ENCODE measurements around the gene ELF3. TPM values are rescaled to one million over a fixed set of nuclear protein-coding genes. Genes with fewer than 3 reads are reported as not detected.
A peak's percentile ranks its signal among the peaks of the same experiment; 100 is the strongest.

Gene ELF3
- total and polyA plus RNA-seq, 12 donors: 0.06 to 1.4 (median 0.50) TPM; not detected in 3

GRCh38 chr1:202031796-202032195 lies 21.4 kb downstream of the ELF3 start:
- DNase-seq: no peak
- no peak overlapping the region for H3K4me3 ChIP-seq
- intact Hi-C loops (cut with DNase I): no loop called here
- H3K4me1 ChIP-seq (replicated peaks in 1 of 2): no peaks in the 10 kb centered on the region
- no peaks in the 10 kb centered on the region for H3K36me3 ChIP-seq (replicated peaks in 1 of 2)
- H3K27ac ChIP-seq: no peak overlapping the region
- no peaks in the 10 kb centered on the region for H3K9me3 ChIP-seq (replicated peaks in 1 of 3)
- no peaks in the 10 kb centered on the region for H3K27me3 ChIP-seq
- 79 to 92% (median 88%) methylated on average over 4 of the region's 4 CpGs for WGBS, 4 donors
- TF ChIP-seq CTCF (IDR thresholded peaks at IDR 0.05) (no peak), POLR2A (IDR thresholded peaks at IDR 0.05) (no peak)

DNA sequence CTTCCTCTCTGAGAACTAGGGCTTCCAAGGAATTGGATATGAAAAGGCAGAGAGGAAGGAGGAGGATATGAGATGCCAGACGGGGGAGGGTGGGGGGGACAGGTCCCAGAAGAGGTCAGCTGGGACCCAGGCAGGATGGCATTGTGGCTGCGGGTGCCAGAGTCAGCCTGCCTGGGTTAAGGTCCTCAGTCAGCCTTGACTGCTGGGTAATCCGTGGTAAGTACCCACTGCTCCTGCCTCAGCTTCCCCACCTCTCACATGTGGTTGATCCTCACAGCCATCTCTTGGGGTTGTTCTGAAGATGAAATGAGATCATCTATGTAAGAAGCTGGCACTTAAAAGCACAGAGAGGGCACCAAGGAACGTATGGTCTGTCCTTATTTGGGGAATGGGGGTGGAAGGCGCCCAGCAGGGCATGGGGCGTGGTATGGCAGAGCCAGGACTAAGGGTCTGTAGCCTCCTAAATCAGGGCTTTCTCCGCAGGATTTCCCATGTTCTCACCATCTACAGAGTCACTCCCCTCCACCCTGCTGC lies 23.8 kb downstream of the ELF3 start:
- H3K27ac ChIP-seq: no peak overlapping the region
- H3K4me1 ChIP-seq (replicated peaks in 1 of 2): no peaks in the 10 kb centered on the region
- H3K36me3 ChIP-seq (replicated peaks in 1 of 2): no peaks in the 10 kb centered on the region
- no peaks in the 10 kb centered on the region for H3K9me3 ChIP-seq (replicated peaks in 1 of 3)
- TF ChIP-seq CTCF (IDR thresholded peaks at IDR 0.05) (no peak), POLR2A (IDR thresholded peaks at IDR 0.05) (no peak)
- intact Hi-C loops (cut with DNase I): no loop called here
- H3K4me3 ChIP-seq: no peak overlapping the region
- no peaks in the 10 kb centered on the region for H3K27me3 ChIP-seq
- DNase-seq: no peak
- 78 to 86% (median 80%) methylated on average over 7 of the region's 7 CpGs for WGBS, 4 donors

DNA sequence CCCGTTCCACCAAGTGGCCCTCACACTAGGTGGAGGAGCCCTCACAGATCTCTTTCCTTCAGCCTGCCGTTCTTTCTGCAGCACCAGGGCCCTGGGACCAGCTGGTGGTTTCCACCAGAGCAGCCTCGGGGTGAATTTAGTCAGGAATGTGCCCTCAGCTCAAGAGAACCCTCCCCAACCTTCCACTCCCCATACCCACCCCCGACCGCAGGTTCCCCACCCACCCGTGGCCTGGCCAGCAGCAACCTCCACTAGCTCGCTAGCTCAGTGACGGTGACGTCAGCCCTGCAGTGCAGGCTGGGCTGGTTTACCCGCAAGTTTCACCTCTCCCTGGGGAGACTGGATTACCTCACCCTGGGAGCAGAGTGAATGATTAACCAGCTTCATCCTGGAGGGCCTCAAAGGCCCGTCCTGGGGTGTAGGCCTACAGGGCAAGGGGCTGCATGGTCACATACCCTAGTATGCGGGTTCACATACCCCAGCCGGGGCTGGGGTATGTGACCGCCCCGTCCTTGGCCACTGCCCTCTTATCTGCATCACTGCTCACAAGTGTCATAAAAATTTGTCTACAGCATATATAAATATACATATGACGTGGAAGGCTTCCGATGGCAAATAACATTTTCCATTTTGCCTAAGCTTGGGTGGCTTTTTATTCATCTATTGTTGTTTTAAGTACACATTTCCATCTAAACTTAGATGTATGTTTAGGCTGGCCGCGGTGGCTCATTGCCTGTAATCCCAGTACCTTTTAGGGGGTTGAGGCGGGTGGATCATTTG lies 24.5 kb downstream of the ELF3 start:
- TF ChIP-seq POLR2A (IDR thresholded peaks at IDR 0.05): no peak
- TF ChIP-seq CTCF (IDR thresholded peaks at IDR 0.05): no peak
- no peaks in the 10 kb centered on the region for H3K27me3 ChIP-seq
- no peaks in the 10 kb centered on the region for H3K9me3 ChIP-seq (replicated peaks in 1 of 3)
- no peaks in the 10 kb centered on the region for H3K36me3 ChIP-seq (replicated peaks in 1 of 2)
- no peak overlapping the region for H3K27ac ChIP-seq
- peak in 6 of 7 donors; percentile 14 to 76 (median 36) for DNase-seq
- intact Hi-C loops (cut with DNase I): no loop called here
- H3K4me3 ChIP-seq: no peak overlapping the region
- H3K4me1 ChIP-seq (replicated peaks in 1 of 2): no peaks in the 10 kb centered on the region
- WGBS, 4 donors: 67 to 77% (median 75%) methylated on average over 15 to 20 of the region's 20 CpGs

DNA sequence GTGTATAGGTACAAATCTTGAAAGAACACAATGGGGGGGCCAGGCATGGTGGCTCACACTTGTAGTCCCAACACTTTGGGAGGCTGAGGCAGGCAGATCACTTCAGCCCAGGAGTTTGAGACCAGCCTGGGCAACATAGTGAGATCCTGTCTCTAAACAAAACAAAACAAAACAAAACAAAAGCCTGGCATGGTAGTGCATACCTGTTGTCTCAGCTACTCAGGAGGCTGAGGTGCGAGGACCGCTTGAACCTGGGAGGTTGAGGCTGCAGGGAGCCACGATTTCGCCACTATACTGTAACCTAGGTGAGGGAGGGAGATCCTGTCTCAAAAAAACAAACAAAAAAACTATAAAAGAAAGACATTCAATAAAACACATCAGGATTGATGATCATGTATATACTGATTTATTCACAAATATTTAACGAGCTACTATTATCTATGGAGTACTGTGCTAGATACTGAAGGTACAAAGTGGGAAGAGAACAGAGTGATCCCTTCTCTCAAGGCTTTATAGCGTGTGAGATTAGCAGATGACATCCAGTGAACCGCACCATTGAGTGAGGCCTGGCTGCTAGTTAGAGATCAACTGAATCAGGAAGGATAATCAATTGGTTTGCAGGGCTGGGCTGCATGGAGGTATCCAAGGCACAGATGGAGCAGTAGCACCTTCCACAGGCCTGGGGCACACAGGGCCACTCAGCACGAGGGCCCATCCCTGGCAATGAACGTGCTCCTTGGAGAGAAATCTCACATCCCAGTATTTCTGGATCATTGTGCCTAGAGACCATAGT lies 26.4 kb downstream of the ELF3 start:
- TF ChIP-seq POLR2A (IDR thresholded peaks at IDR 0.05): no peak
- TF ChIP-seq CTCF (IDR thresholded peaks at IDR 0.05): no peak
- H3K9me3 ChIP-seq (replicated peaks in 1 of 3): no peaks in the 10 kb centered on the region
- no peaks in the 10 kb centered on the region for H3K36me3 ChIP-seq (replicated peaks in 1 of 2)
- H3K27me3 ChIP-seq: no peaks in the 10 kb centered on the region
- DNase-seq: no peak
- no peaks in the 10 kb centered on the region for H3K4me1 ChIP-seq (replicated peaks in 1 of 2)
- intact Hi-C loops (cut with DNase I): no loop called here
- WGBS, 4 donors: 90 to 95% (median 92%) methylated on average over 9 of the region's 9 CpGs
- H3K4me3 ChIP-seq: no peak overlapping the region
- no peak overlapping the region for H3K27ac ChIP-seq

Measured in adrenal gland (tissue), 12 donors.